Keratinocyte (primary cell): Measurements from ENCODE around the gene FDCSP.
"Not testable (repeated sequence)": the region's sequence is repeated elsewhere in the genome, so short reads cannot be mapped to it uniquely, and the experiment has no call there.

Source experiments
- EZH2 ChIP-seq: IDR thresholded peaks from one replicate; pipeline ENCODE4 v1.6.1; 2012; ENCODE audit warnings: inconsistent platforms, mild to moderate bottlenecking, low read length, moderate library complexity
- TF ChIP-seq, protein P1 (sequence below), 3 experiments: IDR thresholded peaks in 1 of 3; conservative IDR thresholded peaks in 1 of 3; optimal IDR thresholded peaks in 1 of 3; 2 replicates in 2 of 3; 3 replicates in 1 of 3; pipeline versions ENCODE3 to v1.5.1; 2011; ENCODE audit warnings: low read length in 3 of 3, mild to moderate bottlenecking in 3 of 3, moderate library complexity in 2 of 3, control low read depth in 1 of 3, inconsistent platforms in 1 of 3; ENCODE audit not compliant: insufficient read depth in 2 of 3; ENCODE audit errors: extremely low read depth in 1 of 3

DNA sequence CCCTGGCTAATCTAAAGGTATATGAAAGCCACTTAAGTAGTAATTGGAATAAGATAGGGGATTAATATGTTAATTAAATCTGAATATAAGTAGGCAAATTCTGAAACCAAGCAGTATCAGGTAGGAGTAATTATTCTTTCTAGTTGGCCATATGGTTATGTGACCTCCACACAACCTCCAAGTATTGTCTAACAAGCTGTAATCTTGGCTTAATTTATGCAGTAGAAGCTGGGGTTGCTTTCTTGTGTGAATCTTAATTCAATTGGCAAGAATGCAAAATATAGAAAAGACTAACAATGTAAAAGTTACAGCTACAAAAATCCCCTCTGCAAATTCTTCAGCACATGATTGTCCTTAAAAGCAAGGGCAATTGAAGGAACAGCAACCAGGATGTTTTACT lies 9.8 kb upstream of the FDCSP start:
- not testable (repeated sequence) for TF ChIP-seq EZH2
- TF ChIP-seq, protein P1, sequence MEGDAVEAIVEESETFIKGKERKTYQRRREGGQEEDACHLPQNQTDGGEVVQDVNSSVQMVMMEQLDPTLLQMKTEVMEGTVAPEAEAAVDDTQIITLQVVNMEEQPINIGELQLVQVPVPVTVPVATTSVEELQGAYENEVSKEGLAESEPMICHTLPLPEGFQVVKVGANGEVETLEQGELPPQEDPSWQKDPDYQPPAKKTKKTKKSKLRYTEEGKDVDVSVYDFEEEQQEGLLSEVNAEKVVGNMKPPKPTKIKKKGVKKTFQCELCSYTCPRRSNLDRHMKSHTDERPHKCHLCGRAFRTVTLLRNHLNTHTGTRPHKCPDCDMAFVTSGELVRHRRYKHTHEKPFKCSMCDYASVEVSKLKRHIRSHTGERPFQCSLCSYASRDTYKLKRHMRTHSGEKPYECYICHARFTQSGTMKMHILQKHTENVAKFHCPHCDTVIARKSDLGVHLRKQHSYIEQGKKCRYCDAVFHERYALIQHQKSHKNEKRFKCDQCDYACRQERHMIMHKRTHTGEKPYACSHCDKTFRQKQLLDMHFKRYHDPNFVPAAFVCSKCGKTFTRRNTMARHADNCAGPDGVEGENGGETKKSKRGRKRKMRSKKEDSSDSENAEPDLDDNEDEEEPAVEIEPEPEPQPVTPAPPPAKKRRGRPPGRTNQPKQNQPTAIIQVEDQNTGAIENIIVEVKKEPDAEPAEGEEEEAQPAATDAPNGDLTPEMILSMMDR (optimal IDR thresholded peaks at IDR 0.05 in 1 of 3, IDR thresholded peaks at IDR 0.05 in 1 of 3, conservative IDR thresholded peaks at IDR 0.05 in 1 of 3; ENCODE audit: extremely low read depth in 1 of 3, insufficient read depth in 2 of 3, low read length in 3 of 3), result not testable (repeated sequence)
